Ishikawa (cell line): ENCODE data around the gene DAP.

ENCODE experiments used
- CEBPB ChIP-seq: IDR thresholded peaks from 2 replicates; pipeline ENCODE4 v1.6.1; 2012
- EP300 ChIP-seq: IDR thresholded peaks from 2 replicates; pipeline ENCODE4 v1.6.1; 2012; ENCODE audit warnings: borderline replicate concordance
- MAX ChIP-seq: IDR thresholded peaks from 2 replicates; pipeline ENCODE4 v1.6.1; 2012
- RAD21 ChIP-seq: IDR thresholded peaks from 2 replicates; pipeline ENCODE4 v1.6.1; 2012; ENCODE audit warnings: low read depth
- REST ChIP-seq: IDR thresholded peaks from 2 replicates; pipeline ENCODE4 v1.6.1; 2012; ENCODE audit warnings: low read depth, mild to moderate bottlenecking
- TAF1 ChIP-seq: IDR thresholded peaks from 2 replicates; pipeline ENCODE4 v1.6.1; 2012; ENCODE audit warnings: low read depth, mild to moderate bottlenecking
- TEAD4 ChIP-seq: IDR thresholded peaks from 2 replicates; pipeline ENCODE4 v1.6.1; 2012
- YY1 ChIP-seq: IDR thresholded peaks from 2 replicates; pipeline ENCODE4 v1.6.1; 2012; ENCODE audit warnings: low read depth

GRCh38 chr5:10667431-10668057 is 93.5 kb downstream of the DAP start:
- TF ChIP-seq REST (no peak), EP300 (no peak), YY1 (no peak), CEBPB (no peak), RAD21 (no peak), TEAD4 (no peak), TAF1 (no peak), MAX (no peak)
